T-helper 2 cell treated with Interferon-gamma antibody and Interleukin-4, amounts not matched to agents 5 μg/mL and 100 μg/mL, for 36 hours (primary cell): Measurements from ENCODE around the gene TDP1.
A peak's percentile ranks its signal among the peaks of the same experiment; 100 is the strongest.

Experiments used
- DNase-seq: peaks from one replicate; pipeline ENCODE4 v3.0.0; 2021; ENCODE audit warnings: low spot score
- H3K27ac Mint-ChIP-seq: one replicate; pipeline ENCODE4 v1.8.0; 2021; ENCODE audit warnings: mild to moderate bottlenecking, mixed read lengths
- H3K27me3 Mint-ChIP-seq: one replicate; pipeline ENCODE4 v1.8.0; 2021; ENCODE audit warnings: low read depth, mixed read lengths
- H3K36me3 Mint-ChIP-seq: one replicate; pipeline ENCODE4 v1.8.0; 2021; ENCODE audit warnings: low read depth, mixed read lengths
- H3K4me1 Mint-ChIP-seq: one replicate; pipeline ENCODE4 v1.8.0; 2021; ENCODE audit warnings: low read depth, mixed read lengths
- H3K4me3 Mint-ChIP-seq: one replicate; pipeline ENCODE4 v1.8.0; 2022; ENCODE audit warnings: mild to moderate bottlenecking, moderate library complexity, mixed read lengths
- H3K9me3 Mint-ChIP-seq: one replicate; pipeline ENCODE4 v1.8.0; 2021; ENCODE audit warnings: mixed read lengths

Gene TDP1

DNA sequence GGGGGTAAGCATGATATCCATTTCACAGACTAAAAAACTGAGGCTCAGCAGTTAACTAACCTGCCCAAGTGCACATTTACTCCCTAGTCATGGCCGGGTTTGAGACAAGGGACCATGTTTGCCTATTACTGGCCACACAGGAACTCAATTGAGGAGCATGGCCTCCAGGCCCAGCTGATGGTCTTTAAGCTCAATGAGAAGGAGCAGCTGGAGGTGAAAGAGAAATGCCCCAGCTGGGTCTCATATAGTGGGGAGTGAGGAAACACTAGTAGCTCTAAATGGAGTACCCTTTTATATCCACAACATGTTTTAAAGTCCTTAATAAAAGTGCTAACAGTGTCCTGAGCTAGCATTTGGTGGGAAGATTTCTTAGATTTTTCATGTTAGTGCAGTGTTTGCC lies 1.6 kb downstream of the TDP1 start:
- H3K4me1 Mint-ChIP-seq = peaks cover 66% of the 10 kb centered on the region

GRCh38 chr14:89957791-89958190 lies 2.1 kb downstream of the TDP1 start:
- DNase-seq = no peak
- Mint-ChIP-seq H3K9me3 (peaks cover 4% of the 10 kb centered on the region), H3K36me3 (peaks cover 50% of the 10 kb centered on the region), H3K27ac (peak overlapping the region; percentile 99), H3K4me3 (peak overlapping the region; percentile 95), H3K27me3 (no peaks in the 10 kb centered on the region), H3K4me1 (peaks cover 64% of the 10 kb centered on the region)

More for the DNA sequence above, 1.6 kb downstream of the TDP1 start:
- peak overlapping the region; percentile 99 for H3K27ac Mint-ChIP-seq
- no peak for DNase-seq
- peak overlapping the region; percentile 95 for H3K4me3 Mint-ChIP-seq
- H3K27me3 Mint-ChIP-seq = no peaks in the 10 kb centered on the region
- H3K36me3 Mint-ChIP-seq = peaks cover 46% of the 10 kb centered on the region
- H3K9me3 Mint-ChIP-seq = peaks cover 4% of the 10 kb centered on the region

GRCh38 chr14:89958966-89959365 lies 3.2 kb downstream of the TDP1 start:
- no peak for DNase-seq
- no peak overlapping the region for H3K27ac Mint-ChIP-seq
- H3K4me1 Mint-ChIP-seq = peaks cover 59% of the 10 kb centered on the region
- H3K9me3 Mint-ChIP-seq = peaks cover 4% of the 10 kb centered on the region
- no peaks in the 10 kb centered on the region for H3K27me3 Mint-ChIP-seq
- peak overlapping the region; percentile 50 for H3K4me3 Mint-ChIP-seq
- peaks cover 61% of the 10 kb centered on the region for H3K36me3 Mint-ChIP-seq

- peak overlapping the region; percentile 71 for H3K4me3 Mint-ChIP-seq
Measured at GRCh38 chr14:89959853-89960445, 4.2 kb downstream of the TDP1 start.

DNA sequence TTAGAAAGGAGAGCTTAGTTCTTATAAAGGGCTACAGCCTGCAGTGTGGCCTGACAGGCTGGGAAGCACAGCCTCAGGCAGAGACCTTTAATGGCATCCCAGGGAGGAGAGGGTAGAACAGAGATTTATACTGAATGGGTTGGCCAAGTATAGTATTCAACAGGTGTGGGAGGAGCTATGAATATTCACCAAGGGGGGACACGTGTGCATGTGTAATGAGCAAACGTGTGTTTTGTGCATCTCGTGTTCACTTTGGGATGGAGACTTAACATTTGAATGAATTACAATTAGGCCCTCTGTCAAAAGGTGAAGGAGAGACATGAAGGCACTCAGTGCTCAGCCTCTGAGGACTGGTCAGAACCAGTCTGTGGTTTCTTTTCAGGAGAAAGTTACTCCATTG lies 5.2 kb downstream of the TDP1 start:
- H3K4me1 Mint-ChIP-seq = peaks cover 54% of the 10 kb centered on the region
- DNase-seq = no peak
- H3K4me3 Mint-ChIP-seq = no peak overlapping the region
- peaks cover 4% of the 10 kb centered on the region for H3K9me3 Mint-ChIP-seq
- H3K27me3 Mint-ChIP-seq = no peaks in the 10 kb centered on the region
- peaks cover 73% of the 10 kb centered on the region for H3K36me3 Mint-ChIP-seq
- H3K27ac Mint-ChIP-seq = peak overlapping the region; percentile 67

More at GRCh38 chr14:89959853-89960445, 4.2 kb downstream of the TDP1 start:
- no peak for DNase-seq
- H3K27ac Mint-ChIP-seq = peak overlapping the region; percentile 88
- peaks cover 53% of the 10 kb centered on the region for H3K4me1 Mint-ChIP-seq
- H3K36me3 Mint-ChIP-seq = peaks cover 68% of the 10 kb centered on the region
- no peaks in the 10 kb centered on the region for H3K27me3 Mint-ChIP-seq
- peaks cover 4% of the 10 kb centered on the region for H3K9me3 Mint-ChIP-seq

- Mint-ChIP-seq H3K9me3 (peaks cover 1% of the 10 kb centered on the region), H3K36me3 (peaks cover 67% of the 10 kb centered on the region), H3K27me3 (no peaks in the 10 kb centered on the region), H3K4me3 (no peak overlapping the region), H3K27ac (no peak overlapping the region), H3K4me1 (peaks cover 38% of the 10 kb centered on the region)
- no peak for DNase-seq
Measured at GRCh38 chr14:89963288-89963978, 7.7 kb downstream of the TDP1 start.

GRCh38 chr14:89965839-89966238 lies 10.1 kb downstream of the TDP1 start:
- H3K27me3 Mint-ChIP-seq = no peaks in the 10 kb centered on the region
- no peak overlapping the region for H3K27ac Mint-ChIP-seq
- DNase-seq = no peak
- no peaks in the 10 kb centered on the region for H3K9me3 Mint-ChIP-seq
- H3K4me1 Mint-ChIP-seq = peaks cover 15% of the 10 kb centered on the region
- H3K36me3 Mint-ChIP-seq = peaks cover 62% of the 10 kb centered on the region
- H3K4me3 Mint-ChIP-seq = no peak overlapping the region

DNA sequence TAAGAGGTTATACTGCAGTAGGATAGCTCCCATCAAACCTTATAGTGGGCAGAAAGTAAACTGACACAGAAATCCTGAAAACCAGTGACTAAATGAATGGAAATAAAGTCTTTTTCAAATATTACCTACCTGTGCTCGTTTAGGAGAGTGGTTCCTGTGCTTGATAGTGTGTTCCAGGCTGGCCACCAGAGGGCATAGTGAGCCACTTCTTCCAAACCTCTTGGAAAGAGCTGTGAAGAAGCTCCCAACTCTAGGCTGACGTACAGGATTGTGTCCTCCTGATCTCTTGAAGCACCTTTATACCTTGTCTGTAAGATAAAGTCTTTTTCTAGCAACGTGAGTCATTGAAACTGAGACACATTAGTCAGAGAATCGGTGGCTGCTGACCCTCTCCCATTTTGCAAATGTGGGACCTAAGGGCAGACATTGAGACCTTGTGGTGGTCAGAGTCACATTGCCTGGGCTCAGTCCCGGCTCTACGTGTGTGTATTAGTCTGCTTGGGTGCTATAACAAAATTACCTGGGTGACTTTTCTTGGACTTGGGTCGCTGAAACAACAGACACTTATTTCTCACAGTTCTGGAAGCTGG lies 17.6 kb downstream of the TDP1 start:
- peaks cover 46% of the 10 kb centered on the region for H3K36me3 Mint-ChIP-seq
- DNase-seq = peak; percentile 15
- H3K27ac Mint-ChIP-seq = no peak overlapping the region
- no peaks in the 10 kb centered on the region for H3K4me1 Mint-ChIP-seq
- H3K9me3 Mint-ChIP-seq = no peaks in the 10 kb centered on the region
- H3K27me3 Mint-ChIP-seq = no peaks in the 10 kb centered on the region
- H3K4me3 Mint-ChIP-seq = no peak overlapping the region

- peaks cover 45% of the 10 kb centered on the region for H3K36me3 Mint-ChIP-seq
- H3K9me3 Mint-ChIP-seq = no peaks in the 10 kb centered on the region
- H3K4me1 Mint-ChIP-seq = no peaks in the 10 kb centered on the region
Measured at GRCh38 chr14:89977668-89978067, 21.9 kb downstream of the TDP1 start.

GRCh38 chr14:89978656-89979055 lies 22.9 kb downstream of the TDP1 start:
- H3K27me3 Mint-ChIP-seq = no peaks in the 10 kb centered on the region
- H3K9me3 Mint-ChIP-seq = no peaks in the 10 kb centered on the region
- DNase-seq = no peak
- H3K4me1 Mint-ChIP-seq = no peaks in the 10 kb centered on the region
- H3K27ac Mint-ChIP-seq = no peak overlapping the region
- no peak overlapping the region for H3K4me3 Mint-ChIP-seq
- peaks cover 39% of the 10 kb centered on the region for H3K36me3 Mint-ChIP-seq

More at GRCh38 chr14:89977668-89978067, 21.9 kb downstream of the TDP1 start:
- Mint-ChIP-seq H3K27me3 (no peaks in the 10 kb centered on the region), H3K27ac (no peak overlapping the region), H3K4me3 (no peak overlapping the region)
- no peak for DNase-seq

- Mint-ChIP-seq H3K27me3 (no peaks in the 10 kb centered on the region), H3K4me1 (no peaks in the 10 kb centered on the region), H3K9me3 (no peaks in the 10 kb centered on the region), H3K36me3 (peaks cover 42% of the 10 kb centered on the region), H3K4me3 (no peak overlapping the region), H3K27ac (no peak overlapping the region)
- no peak for DNase-seq
Measured at GRCh38 chr14:89983375-89983774, 27.6 kb downstream of the TDP1 start.

- Mint-ChIP-seq H3K4me3 (no peak overlapping the region), H3K9me3 (no peaks in the 10 kb centered on the region), H3K27ac (no peak overlapping the region), H3K36me3 (peaks cover 48% of the 10 kb centered on the region), H3K4me1 (no peaks in the 10 kb centered on the region), H3K27me3 (no peaks in the 10 kb centered on the region)
- no peak for DNase-seq
Measured at GRCh38 chr14:89986462-89987160, 30.9 kb downstream of the TDP1 start.

GRCh38 chr14:89987161-89987475 lies 31.4 kb downstream of the TDP1 start:
- Mint-ChIP-seq H3K36me3 (peaks cover 43% of the 10 kb centered on the region), H3K27me3 (no peaks in the 10 kb centered on the region), H3K4me1 (no peaks in the 10 kb centered on the region), H3K4me3 (no peak overlapping the region), H3K27ac (no peak overlapping the region), H3K9me3 (no peaks in the 10 kb centered on the region)
- DNase-seq = no peak

- H3K27ac Mint-ChIP-seq = no peak overlapping the region
- no peak for DNase-seq
- H3K9me3 Mint-ChIP-seq = no peaks in the 10 kb centered on the region
- no peak overlapping the region for H3K4me3 Mint-ChIP-seq
- H3K36me3 Mint-ChIP-seq = peaks cover 46% of the 10 kb centered on the region
- H3K27me3 Mint-ChIP-seq = no peaks in the 10 kb centered on the region
- H3K4me1 Mint-ChIP-seq = no peaks in the 10 kb centered on the region
Measured at GRCh38 chr14:89988787-89989186, 33.1 kb downstream of the TDP1 start.
